Trophoblast cell (in vitro differentiated cells and primary cell): ENCODE results near the gene SRC.

Experiments used
- DNase-seq, 2 donors: peaks; one replicate each; pipeline ENCODE4 v3.0.0-alpha.2; 2016
- H2AFZ ChIP-seq: 2 replicates; pipeline ENCODE4 v1.6.1; 2013; ENCODE audit warnings: low read length, moderate library complexity, mild to moderate bottlenecking; ENCODE audit not compliant: insufficient read depth, poor library complexity
- H2AK5ac ChIP-seq: 2 replicates; pipeline ENCODE4 v1.6.1; 2013; ENCODE audit warnings: mild to moderate bottlenecking, low read length
- H2BK120ac ChIP-seq: 2 replicates; pipeline ENCODE4 v1.6.1; 2013; ENCODE audit warnings: low read length, mild to moderate bottlenecking, moderate library complexity; ENCODE audit not compliant: insufficient read depth, poor library complexity
- H2BK12ac ChIP-seq: 2 replicates; pipeline ENCODE4 v1.6.1; 2013; ENCODE audit warnings: mild to moderate bottlenecking, low read length, moderate library complexity
- H2BK5ac ChIP-seq: 2 replicates; pipeline ENCODE4 v1.6.1; 2013; ENCODE audit warnings: low read length, low read depth, moderate library complexity, mild to moderate bottlenecking; ENCODE audit not compliant: poor library complexity
- H3K14ac ChIP-seq: 2 replicates; pipeline ENCODE4 v1.6.1; 2013; ENCODE audit warnings: mild to moderate bottlenecking, low read length
- H3K18ac ChIP-seq: 2 replicates; pipeline ENCODE4 v1.6.1; 2013; ENCODE audit warnings: mild to moderate bottlenecking, low read length
- H3K23ac ChIP-seq: 2 replicates; pipeline ENCODE4 v1.6.1; 2013; ENCODE audit warnings: low read length
- H3K27ac ChIP-seq: 2 replicates; pipeline ENCODE4 v1.5.1; 2013; ENCODE audit warnings: low read depth, mild to moderate bottlenecking, inconsistent platforms, low read length, moderate library complexity
- H3K27me3 ChIP-seq: 2 replicates; pipeline ENCODE4 v1.6.1; 2013; ENCODE audit warnings: inconsistent platforms, mild to moderate bottlenecking, low read length, moderate library complexity; ENCODE audit not compliant: insufficient read depth
- H3K36me3 ChIP-seq, 2 experiments: 1 replicate in 1 of 2; 2 replicates in 1 of 2; pipeline ENCODE4 v1.6.1; 2013; ENCODE audit warnings: low read length in 2 of 2, mild to moderate bottlenecking in 2 of 2, moderate library complexity in 1 of 2; ENCODE audit not compliant: insufficient read depth in 2 of 2, control insufficient read depth in 1 of 2
- H3K4ac ChIP-seq: 2 replicates; pipeline ENCODE4 v1.6.1; 2013; ENCODE audit warnings: low read depth, mild to moderate bottlenecking, low read length, moderate library complexity
- H3K4me1 ChIP-seq, 2 experiments: 1 replicate in 1 of 2; 2 replicates in 1 of 2; pipeline ENCODE4 v1.6.1; 2013; ENCODE audit warnings: low read length in 2 of 2, mild to moderate bottlenecking in 2 of 2, moderate library complexity in 1 of 2; ENCODE audit not compliant: insufficient read depth in 2 of 2, control insufficient read depth in 1 of 2
- H3K4me2 ChIP-seq: 2 replicates; pipeline ENCODE4 v1.6.1; 2013; ENCODE audit warnings: inconsistent platforms, mild to moderate bottlenecking, low read length, moderate library complexity
- H3K4me3 ChIP-seq: 2 replicates; pipeline ENCODE4 v1.5.1; 2013; ENCODE audit warnings: mild to moderate bottlenecking, low read depth, low read length, inconsistent platforms
- H3K79me1 ChIP-seq: one replicate; pipeline ENCODE4 v1.6.1; 2013; ENCODE audit warnings: low read length
- H3K79me2 ChIP-seq: 2 replicates; pipeline ENCODE4 v1.6.1; 2013; ENCODE audit warnings: low read length, mild to moderate bottlenecking; ENCODE audit not compliant: control insufficient read depth, insufficient read depth, poor library complexity
- H3K9ac ChIP-seq: 2 replicates; pipeline ENCODE4 v1.6.1; 2013; ENCODE audit warnings: mild to moderate bottlenecking, low read length
- H3K9me3 ChIP-seq: 2 replicates; pipeline ENCODE4 v1.6.1; 2013; ENCODE audit warnings: low read depth, mild to moderate bottlenecking, control low read depth, inconsistent platforms, low read length; ENCODE audit not compliant: insufficient read depth
- H4K12ac ChIP-seq: 2 replicates; pipeline ENCODE4 v1.6.1; 2013; ENCODE audit warnings: low read depth, mild to moderate bottlenecking, low read length, moderate library complexity
- H4K8ac ChIP-seq: 2 replicates; pipeline ENCODE4 v1.6.1; 2013; ENCODE audit warnings: low read depth, mild to moderate bottlenecking, low read length, moderate library complexity
- H4K91ac ChIP-seq: one replicate; pipeline ENCODE4 v1.6.1; 2013; ENCODE audit warnings: low read depth, mild to moderate bottlenecking, low read length, moderate library complexity
- WGBS: extraction: QIAGEN DNeasy Blood & Tissue Kit; methylation state at CpG from one replicate; pipeline ENCODE4 v1.1.7; 2013; ENCODE audit warnings: missing lambda C conversion rate; ENCODE audit not compliant: insufficient read length, insufficient coverage; ENCODE audit errors: extremely low coverage; 5-methylcytosine and 5-hydroxymethylcytosine counted together

The SRC gene

GRCh38 chr20:37354210-37355195 lies 8.6 kb downstream of the SRC start:
- Histone ChIP-seq H2AK5ac (no peak overlapping the region), H3K79me2 (peaks cover 97% of the 10 kb centered on the region), H3K23ac (no peak overlapping the region), H3K4ac (peak overlapping the region; percentile 98), H4K91ac (no peak overlapping the region), H3K9me3 (peaks cover 2% of the 10 kb centered on the region), H3K79me1 (peaks cover 11% of the 10 kb centered on the region), H2BK12ac (no peak overlapping the region), H2BK5ac (no peak overlapping the region), H3K4me3 (peak overlapping the region; percentile 27), H2BK120ac (no peak overlapping the region), H3K14ac (no peak overlapping the region), H3K18ac (no peak overlapping the region), H3K36me3 (peaks cover 94 to 98% of the 10 kb centered on the region in 2 experiments), H3K4me1 (peaks cover 61 to 73% of the 10 kb centered on the region in 2 experiments), H2AFZ (no peak overlapping the region), H3K4me2 (no peak overlapping the region), H3K9ac (no peak overlapping the region), H4K8ac (no peak overlapping the region), H3K27ac (no peak overlapping the region), H3K27me3 (no peaks in the 10 kb centered on the region), H4K12ac (no peak overlapping the region)
- WGBS: no CpG with 5 or more reads among the region's 18 CpGs
- no peak for DNase-seq

GRCh38 chr20:37355252-37356180 lies 9.6 kb downstream of the SRC start:
- Histone ChIP-seq H3K27ac (peak overlapping the region; percentile 24), H3K36me3 (peaks cover 90 to 95% of the 10 kb centered on the region in 2 experiments), H4K12ac (no peak overlapping the region), H3K4me2 (no peak overlapping the region), H4K8ac (peak overlapping the region; percentile 15), H2AK5ac (no peak overlapping the region), H4K91ac (no peak overlapping the region), H3K18ac (peak overlapping the region; percentile 34), H3K79me1 (peaks cover 7% of the 10 kb centered on the region), H3K4me1 (peaks cover 52 to 64% of the 10 kb centered on the region in 2 experiments), H3K14ac (no peak overlapping the region), H3K23ac (no peak overlapping the region), H2BK120ac (no peak overlapping the region), H3K79me2 (peaks cover 91% of the 10 kb centered on the region), H3K9ac (no peak overlapping the region), H3K27me3 (no peaks in the 10 kb centered on the region), H2BK5ac (peak overlapping the region; percentile 8), H3K4ac (peak overlapping the region; percentile 98), H3K4me3 (no peak overlapping the region), H2BK12ac (no peak overlapping the region), H3K9me3 (peaks cover 2% of the 10 kb centered on the region), H2AFZ (no peak overlapping the region)
- no CpG with 5 or more reads among the region's 15 CpGs for WGBS
- no peak for DNase-seq

- no peak for DNase-seq
- Histone ChIP-seq H4K8ac (no peak overlapping the region), H3K79me1 (peaks cover 7% of the 10 kb centered on the region), H3K4me3 (no peak overlapping the region), H2BK120ac (no peak overlapping the region), H2BK5ac (peak overlapping the region; percentile 32), H3K27me3 (no peaks in the 10 kb centered on the region), H2AK5ac (no peak overlapping the region), H4K12ac (no peak overlapping the region), H2BK12ac (no peak overlapping the region), H4K91ac (no peak overlapping the region), H3K9ac (no peak overlapping the region), H3K14ac (no peak overlapping the region), H3K79me2 (peaks cover 92% of the 10 kb centered on the region), H3K36me3 (peaks cover 92 to 95% of the 10 kb centered on the region in 2 experiments), H2AFZ (no peak overlapping the region), H3K4ac (peak overlapping the region; percentile 98), H3K9me3 (peaks cover 2% of the 10 kb centered on the region), H3K4me1 (peaks cover 52 to 62% of the 10 kb centered on the region in 2 experiments), H3K27ac (peak overlapping the region; percentile 24), H3K4me2 (no peak overlapping the region), H3K23ac (no peak overlapping the region), H3K18ac (no peak overlapping the region)
- no CpG with 5 or more reads among the region's 8 CpGs for WGBS
Measured at GRCh38 chr20:37356387-37356786, 10.4 kb downstream of the SRC start.

- no peak overlapping the region for H2AFZ ChIP-seq
- no peak overlapping the region for H2BK120ac ChIP-seq
- peaks cover 2% of the 10 kb centered on the region for H3K9me3 ChIP-seq
- peak overlapping the region; percentile 10 for H4K12ac ChIP-seq
- peak overlapping the region; percentile 32 for H2BK5ac ChIP-seq
- H3K79me2 ChIP-seq: peaks cover 88% of the 10 kb centered on the region
- H4K91ac ChIP-seq: peak overlapping the region; percentile 25
- H3K27me3 ChIP-seq: no peaks in the 10 kb centered on the region
- peak overlapping the region; percentile 41 for H2AK5ac ChIP-seq
- no CpG with 5 or more reads among the region's 11 CpGs for WGBS
- H3K14ac ChIP-seq: peak overlapping the region; percentile 15
- no peak overlapping the region for H3K9ac ChIP-seq
- H3K27ac ChIP-seq: peak overlapping the region; percentile 24
- no peak overlapping the region for H3K23ac ChIP-seq
- peaks cover 7% of the 10 kb centered on the region for H3K79me1 ChIP-seq
- no peak overlapping the region for H3K4me3 ChIP-seq
- H3K4me1 ChIP-seq: peaks cover 48 to 61% of the 10 kb centered on the region in 2 experiments
- no peak for DNase-seq
- no peak overlapping the region for H3K4me2 ChIP-seq
- no peak overlapping the region for H3K18ac ChIP-seq
- no peak overlapping the region for H2BK12ac ChIP-seq
- peak overlapping the region; percentile 98 for H3K4ac ChIP-seq
- H4K8ac ChIP-seq: no peak overlapping the region
- peaks cover 88 to 91% of the 10 kb centered on the region in 2 experiments for H3K36me3 ChIP-seq
Measured at GRCh38 chr20:37356961-37357371, 11.0 kb downstream of the SRC start.
